Head of caudate nucleus (tissue), 42 donors: Measurements from ENCODE around the gene RPL15.
A peak's percentile ranks its signal among the peaks of the same experiment; 100 is the strongest.
"Not testable (repeated sequence)": the region's sequence is repeated elsewhere in the genome, so short reads cannot be mapped to it uniquely, and the experiment has no call there.

Experiments used
- DNase-seq, 42 donors: peaks; one replicate each; pipeline versions ENCODE4 v3.0.0 to v3.0.0-alpha.2; 2020 to 2021; ENCODE audit warnings: mixed read lengths in 7 of 42
- intact Hi-C: fragments of 100-400 bp; cut with DNase I; formaldehyde crosslinking; loops from one replicate; pipeline ENCODE4 v1.15.0; 2022

The RPL15 gene

DNA sequence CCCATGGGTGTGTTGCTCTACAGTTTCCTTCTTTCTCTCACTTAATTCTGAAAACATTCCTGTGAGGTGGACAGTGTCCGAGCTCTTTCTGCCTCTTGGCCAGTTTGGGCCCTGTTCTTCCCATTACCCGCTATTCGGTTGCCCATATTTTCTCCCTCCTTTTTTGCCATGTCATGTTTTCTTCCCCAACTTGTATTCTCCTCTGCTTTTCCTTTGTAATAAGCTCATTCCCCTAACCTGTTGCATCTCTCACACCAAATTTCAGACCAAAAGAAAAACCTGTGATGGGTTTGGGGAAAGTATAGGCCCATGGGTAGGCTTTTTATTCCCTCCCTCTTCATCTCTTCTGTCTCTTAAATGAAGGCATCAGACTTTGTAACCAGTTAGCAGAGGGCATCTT is 30.6 kb upstream of the RPL15 start:
- intact Hi-C loops = no loop called here

GRCh38 chr3:23888617-23889228 is 28.2 kb upstream of the RPL15 start:
- intact Hi-C loops = no loop called here
- DNase-seq = peak in 2 of 42 donors; percentile 23 to 32

More for the DNA sequence above, 30.6 kb upstream of the RPL15 start:
- DNase-seq = no peak

DNA sequence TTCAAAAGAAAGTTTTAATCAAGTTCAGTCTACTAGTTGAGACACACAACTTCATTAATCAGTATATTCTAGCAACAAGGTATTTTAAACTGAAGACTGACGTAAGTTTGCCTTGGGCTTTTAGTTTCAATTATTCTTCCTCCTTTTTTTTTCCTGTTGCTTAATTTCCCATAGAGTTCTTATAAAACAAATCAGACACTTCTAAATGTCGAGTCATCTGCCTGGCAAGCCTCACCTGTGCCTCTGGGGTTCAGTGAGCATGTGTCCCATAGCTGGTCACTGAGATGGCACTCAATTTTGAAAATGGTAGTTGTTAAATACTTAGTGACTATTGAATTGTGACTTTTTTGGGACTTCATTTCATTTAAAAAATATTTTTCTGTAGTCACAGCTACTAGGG is 27.5 kb upstream of the RPL15 start:
- DNase-seq = no peak
- intact Hi-C loops = no loop called here

GRCh38 chr3:23889950-23890349 is 27.0 kb upstream of the RPL15 start:
- intact Hi-C loops = no loop called here
- no peak for DNase-seq

DNA sequence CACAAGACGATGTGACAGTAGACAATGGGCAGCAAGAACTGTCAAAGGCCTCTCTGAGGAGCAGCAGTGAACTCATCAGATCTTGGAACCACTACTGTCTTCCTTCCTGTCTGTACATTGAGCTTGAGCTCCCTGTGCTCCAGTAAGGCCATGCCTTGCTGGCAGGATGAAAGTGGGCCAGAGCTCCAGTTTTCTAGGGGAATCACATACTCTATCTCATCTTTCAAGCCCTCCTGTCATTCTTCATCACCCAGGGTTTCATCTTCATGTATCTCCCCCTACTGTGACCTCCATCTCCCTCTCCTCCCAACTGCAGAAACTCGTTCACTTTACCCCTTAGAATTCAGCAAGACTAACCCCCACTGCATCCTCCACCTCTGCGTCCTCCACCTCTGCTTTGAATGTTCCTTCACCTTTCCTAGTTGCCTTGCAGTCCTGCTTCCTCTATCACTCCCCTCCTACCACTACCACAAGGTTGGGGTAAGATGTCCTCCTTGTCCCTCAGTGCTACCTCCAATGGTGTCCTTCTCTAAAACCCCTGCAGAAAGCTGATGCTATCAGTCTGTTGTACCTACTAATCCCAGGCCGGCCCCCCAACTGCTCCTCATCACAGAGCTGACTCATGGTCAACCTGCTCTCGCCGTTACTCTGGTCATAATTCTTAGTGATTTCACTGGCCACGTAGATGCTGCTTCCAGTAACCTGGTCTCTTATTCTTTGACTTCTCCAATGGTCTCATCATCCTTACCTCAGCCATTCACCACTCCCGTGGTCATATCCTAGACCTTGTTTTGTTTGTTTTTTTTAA is 22.5 kb upstream of the RPL15 start:
- intact Hi-C loops = no loop called here
- no peak for DNase-seq

GRCh38 chr3:23895181-23895580 is 21.8 kb upstream of the RPL15 start:
- DNase-seq = no peak
- intact Hi-C loops = no loop called here

DNA sequence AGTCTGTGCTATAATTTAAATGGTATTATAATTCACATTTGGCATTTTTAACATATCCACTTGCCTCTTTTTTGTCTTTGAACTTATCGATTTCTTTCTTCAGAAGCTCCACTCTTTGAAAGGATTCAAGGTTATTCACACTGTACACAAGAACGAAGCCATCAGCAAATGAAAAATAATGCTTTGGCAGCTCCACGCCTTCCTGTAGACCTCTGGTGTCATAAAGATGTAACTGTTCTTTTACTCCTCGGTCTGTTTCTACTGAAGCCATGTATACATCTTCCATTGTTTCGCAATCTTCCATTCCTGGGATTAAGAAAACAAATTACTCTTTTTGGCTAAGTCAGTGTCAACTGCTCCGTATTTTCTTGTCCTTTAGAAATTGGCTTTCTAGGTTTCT is 16.2 kb upstream of the RPL15 start:
- intact Hi-C loops = no loop called here
- DNase-seq = no peak

DNA sequence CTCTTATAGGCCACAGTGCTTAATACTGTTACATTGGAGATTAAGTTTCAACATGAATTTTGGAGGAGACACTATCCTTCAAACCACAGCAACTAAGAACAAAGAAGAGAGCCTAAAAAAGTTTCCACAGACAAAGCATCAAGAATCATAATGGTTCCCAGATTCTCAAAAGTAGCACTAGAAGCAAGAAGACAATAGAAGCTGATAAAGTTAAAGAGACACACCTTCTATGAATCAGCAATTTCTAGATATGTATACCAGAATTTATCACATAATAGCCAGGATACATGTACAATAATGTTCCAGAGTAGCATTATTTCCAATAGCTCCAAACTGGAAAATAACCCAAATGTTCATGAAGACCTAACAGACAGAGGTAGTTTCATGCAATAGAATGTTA is 12.4 kb upstream of the RPL15 start:
- no peak for DNase-seq
- intact Hi-C loops = no loop called here

DNA sequence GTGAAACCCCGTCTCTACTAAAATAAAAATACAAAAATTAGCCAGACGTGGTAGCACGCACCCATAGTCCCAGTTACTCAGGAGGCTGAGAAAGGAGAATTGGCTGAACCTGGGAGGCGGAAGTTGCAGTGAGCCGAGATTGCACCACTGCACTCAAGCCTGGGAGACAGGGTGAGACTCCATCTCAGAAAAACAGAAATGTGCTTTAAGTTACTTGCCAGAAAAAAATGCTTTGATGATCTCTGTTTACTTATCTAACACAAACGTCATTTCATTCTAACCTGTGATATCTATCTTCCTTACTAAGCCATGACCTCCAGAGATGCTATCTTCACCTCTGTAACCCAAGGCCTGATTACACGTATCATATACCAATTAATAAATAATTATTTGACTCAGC is 7.6 kb upstream of the RPL15 start:
- intact Hi-C loops = no loop called here
- DNase-seq = no peak

- intact Hi-C loops = no loop called here
- no peak for DNase-seq
Observed at GRCh38 chr3:23911397-23911796, 5.5 kb upstream of the RPL15 start.

DNA sequence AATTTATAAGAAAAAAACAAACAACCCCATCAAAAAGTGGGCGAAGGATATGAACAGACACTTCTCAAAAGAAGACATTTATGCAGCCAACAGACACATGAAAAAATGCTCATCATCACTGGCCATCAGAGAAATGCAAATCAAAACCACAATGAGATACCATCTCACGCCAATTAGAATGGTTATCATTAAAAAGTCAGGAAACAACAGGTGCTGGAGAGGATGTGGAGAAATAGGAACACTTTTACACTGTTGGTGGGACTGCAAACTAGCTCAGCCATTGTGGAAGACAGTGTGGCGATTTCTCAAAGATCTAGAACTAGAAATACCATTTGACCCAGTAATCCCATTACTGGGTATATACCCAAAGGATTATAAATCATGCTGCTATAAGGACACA is 4.6 kb upstream of the RPL15 start:
- DNase-seq, intact Hi-C loops: not testable (repeated sequence)

DNA sequence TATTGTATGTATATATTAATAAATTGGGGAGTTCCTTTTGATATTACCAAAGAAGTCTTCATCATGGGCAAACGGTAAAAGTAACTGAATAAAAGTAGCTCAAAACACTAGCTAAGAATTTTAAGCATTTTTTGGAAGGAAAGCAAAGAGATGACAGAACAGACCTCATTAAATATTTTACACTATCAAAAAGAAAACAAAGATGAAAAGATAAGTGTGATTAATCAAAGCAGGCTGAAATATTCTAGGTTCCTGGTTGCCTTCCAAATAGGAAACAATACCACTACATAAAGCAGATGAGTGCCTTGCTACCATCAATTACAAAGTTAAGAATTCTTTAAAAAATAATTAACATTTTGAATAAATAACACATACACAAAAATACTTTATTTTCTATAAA is 3.8 kb upstream of the RPL15 start:
- intact Hi-C loops = no loop called here

GRCh38 chr3:23913873-23914743 is 2.8 kb upstream of the RPL15 start:
- DNase-seq = no peak
- intact Hi-C loops = no loop called here

More for the DNA sequence above, 3.8 kb upstream of the RPL15 start:
- DNase-seq = no peak

DNA sequence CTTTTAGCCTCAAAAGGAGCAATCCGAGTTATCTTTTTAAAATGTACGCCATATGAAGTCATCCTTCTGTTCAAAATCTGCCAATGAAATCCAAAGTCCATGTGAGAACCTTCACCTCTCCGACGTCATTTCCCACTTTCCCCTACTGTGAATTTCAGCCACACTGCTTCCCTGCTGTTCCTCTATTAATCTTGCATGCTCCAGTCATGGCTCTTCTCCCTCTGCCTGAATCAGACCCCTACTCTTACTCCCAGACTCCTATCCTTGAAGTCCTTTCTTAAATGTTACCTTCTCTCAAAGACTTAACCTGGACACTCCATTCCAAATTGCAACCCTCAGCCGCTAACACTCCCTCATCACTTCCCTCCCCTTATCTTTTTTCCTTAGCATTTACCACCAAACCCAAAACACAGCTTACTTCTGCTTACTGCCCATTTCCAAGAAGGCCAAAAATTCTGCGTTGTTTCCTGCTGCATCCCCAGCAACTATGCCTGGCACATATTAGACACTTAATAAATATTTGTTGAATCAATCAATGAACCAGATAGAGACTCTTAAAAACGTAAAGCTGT is 1.3 kb upstream of the RPL15 start:
- intact Hi-C loops = no loop called here
- peak in 10 of 42 donors; percentile 13 to 58 (median 28) for DNase-seq

GRCh38 chr3:23916152-23916885 is 613 bp upstream of the RPL15 start:
- DNase-seq = peak in 23 of 42 donors; percentile 19 to 74 (median 52)
- intact Hi-C loops = no loop called here

GRCh38 chr3:23917679-23918303 is 859 bp downstream of the RPL15 start:
- peak in 18 of 42 donors; percentile 30 to 84 (median 76) for DNase-seq
- intact Hi-C loops = loop anchor here (1.0 kb wide), 1 partner anchor 28 kb away; the partner anchor contains the start of gene NR1D2

GRCh38 chr3:23918331-23918730 is 1.4 kb downstream of the RPL15 start:
- intact Hi-C loops, DNase-seq: not testable (repeated sequence)

DNA sequence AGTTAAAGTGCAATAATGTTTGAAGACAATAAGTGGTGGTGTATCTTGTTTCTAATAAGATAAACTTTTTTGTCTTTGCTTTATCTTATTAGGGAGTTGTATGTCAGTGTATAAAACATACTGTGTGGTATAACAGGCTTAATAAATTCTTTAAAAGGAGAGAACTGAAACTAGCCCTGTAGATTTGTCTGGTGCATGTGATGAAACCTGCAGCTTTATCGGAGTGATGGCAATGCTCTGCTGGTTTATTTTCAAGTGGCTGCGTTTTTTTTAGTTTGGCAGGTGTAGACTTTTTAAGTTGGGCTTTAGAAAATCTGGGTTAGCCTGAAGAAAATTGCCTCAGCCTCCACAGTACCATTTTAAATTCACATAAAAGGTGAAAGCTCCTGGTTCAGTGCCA is 2.7 kb downstream of the RPL15 start:
- no peak for DNase-seq
- intact Hi-C loops = no loop called here
